Stimulated activated CD4-positive, alpha-beta T cell treated with anti-CD3 and anti-CD28 coated beads, Interleukin-15, amount 100 ng/mL, for 1 hour (primary cell): ENCODE data around the gene SEC61A2.
"Not testable (repeated sequence)": the region's sequence is repeated elsewhere in the genome, so short reads cannot be mapped to it uniquely, and the experiment has no call there.

ENCODE experiments used
- DNase-seq, 2 donors: peaks; one replicate each; pipeline ENCODE4 v3.0.0-alpha.2; 2020; ENCODE audit warnings: low read depth in 1 of 2, low spot score in 1 of 2

SEC61A2 gene

GRCh38 chr10:12158111-12158510 lies 28.6 kb downstream of the SEC61A2 start:
- DNase-seq: no peak

GRCh38 chr10:12160664-12161063 lies 31.2 kb downstream of the SEC61A2 start:
- DNase-seq: no peak

GRCh38 chr10:12162927-12163326 lies 33.5 kb downstream of the SEC61A2 start:
- DNase-seq: no peak

GRCh38 chr10:12164085-12164484 lies 34.6 kb downstream of the SEC61A2 start:
- no peak for DNase-seq

GRCh38 chr10:12165036-12165435 lies 35.6 kb downstream of the SEC61A2 start:
- DNase-seq: no peak

- no peak for DNase-seq
Measured at GRCh38 chr10:12165999-12166775, 36.7 kb downstream of the SEC61A2 start.

- DNase-seq: not testable (repeated sequence)
Measured at GRCh38 chr10:12171512-12171911, 42.0 kb downstream of the SEC61A2 start.

GRCh38 chr10:12177642-12178041 lies 48.2 kb downstream of the SEC61A2 start:
- no peak for DNase-seq

- no peak for DNase-seq
Measured at GRCh38 chr10:12179606-12180170, 50.2 kb downstream of the SEC61A2 start.

GRCh38 chr10:12180221-12180974 lies 50.9 kb downstream of the SEC61A2 start:
- DNase-seq: no peak

- DNase-seq: peak; percentile 33 to 37
Measured at GRCh38 chr10:12181065-12181775, 51.7 kb downstream of the SEC61A2 start.

GRCh38 chr10:12184165-12184564 lies 54.7 kb downstream of the SEC61A2 start:
- DNase-seq: no peak

GRCh38 chr10:12186323-12186722 lies 56.8 kb downstream of the SEC61A2 start:
- no peak for DNase-seq

- DNase-seq: no peak
Measured at GRCh38 chr10:12187321-12187905, 57.9 kb downstream of the SEC61A2 start.

GRCh38 chr10:12188656-12189055 lies 59.2 kb downstream of the SEC61A2 start:
- no peak for DNase-seq

- no peak for DNase-seq
Measured at GRCh38 chr10:12189426-12189825, 59.9 kb downstream of the SEC61A2 start.

GRCh38 chr10:12191715-12192114 lies 62.2 kb downstream of the SEC61A2 start:
- DNase-seq: no peak

- DNase-seq: no peak
Measured at GRCh38 chr10:12193193-12193592, 63.7 kb downstream of the SEC61A2 start.

GRCh38 chr10:12194752-12195271 lies 65.3 kb downstream of the SEC61A2 start:
- DNase-seq: peak in 1 of 2 donors; percentile 20

GRCh38 chr10:12195281-12195602 lies 65.8 kb downstream of the SEC61A2 start:
- no peak for DNase-seq
